ENCODE measurements around the gene KCNK3.

The KCNK3 gene

GRCh38 chr2:26718949-26719686 lies 26.6 kb downstream of the KCNK3 start:
- no peak for TF ChIP-seq CTCF (conservative IDR thresholded peaks at IDR 0.05; ENCODE audit: low read length)
- DNase-seq (ENCODE audit: low read depth) = no peak
- H3K4me3 ChIP-seq (ENCODE audit: low read length) = no peak overlapping the region

GRCh38 chr2:26720322-26721114 lies 28.0 kb downstream of the KCNK3 start:
- peak; percentile 60 for DNase-seq (ENCODE audit: low read depth)
- no peak for TF ChIP-seq CTCF (conservative IDR thresholded peaks at IDR 0.05; ENCODE audit: low read length)
- no peak overlapping the region for H3K4me3 ChIP-seq (ENCODE audit: low read length)

- DNase-seq (ENCODE audit: low read depth) = no peak
- no peak for TF ChIP-seq CTCF (conservative IDR thresholded peaks at IDR 0.05; ENCODE audit: low read length)
- no peak overlapping the region for H3K4me3 ChIP-seq (ENCODE audit: low read length)
Measured at GRCh38 chr2:26721115-26722032, 28.9 kb downstream of the KCNK3 start.

- H3K4me3 ChIP-seq (ENCODE audit: low read length) = no peak overlapping the region
- TF ChIP-seq CTCF (conservative IDR thresholded peaks at IDR 0.05; ENCODE audit: low read length) = no peak
- no peak for DNase-seq (ENCODE audit: low read depth)
Measured at GRCh38 chr2:26722328-26722727, 29.8 kb downstream of the KCNK3 start.

GRCh38 chr2:26722911-26723310 lies 30.4 kb downstream of the KCNK3 start:
- TF ChIP-seq CTCF (conservative IDR thresholded peaks at IDR 0.05; ENCODE audit: low read length) = no peak
- no peak overlapping the region for H3K4me3 ChIP-seq (ENCODE audit: low read length)
- no peak for DNase-seq (ENCODE audit: low read depth)

- H3K4me3 ChIP-seq (ENCODE audit: low read length) = no peak overlapping the region
- TF ChIP-seq CTCF (conservative IDR thresholded peaks at IDR 0.05; ENCODE audit: low read length) = no peak
- DNase-seq (ENCODE audit: low read depth) = no peak
Measured at GRCh38 chr2:26723475-26723874, 31.0 kb downstream of the KCNK3 start.
